ENCODE results near the gene PAFAH1B1.

DNA sequence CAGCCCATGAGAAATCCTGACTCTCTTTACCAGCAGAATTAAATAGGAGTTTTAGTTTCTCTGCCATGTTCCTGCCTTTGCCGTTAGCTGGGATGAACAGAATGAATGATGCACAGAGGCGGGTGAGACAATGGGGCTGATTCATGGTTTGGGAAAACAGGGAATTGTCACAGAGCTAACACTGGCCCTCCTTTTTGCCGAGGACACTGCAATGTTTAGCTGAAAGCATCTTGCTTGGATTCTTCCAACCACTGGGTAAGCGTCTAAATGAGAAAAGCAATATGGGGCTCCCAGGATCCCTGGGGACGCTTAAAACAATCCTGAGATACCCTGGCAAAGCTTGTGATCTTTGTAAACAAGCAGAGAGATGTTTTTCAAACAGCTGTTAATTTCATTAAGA lies 12.8 kb upstream of the PAFAH1B1 start:
- TF ChIP-seq, protein P1, sequence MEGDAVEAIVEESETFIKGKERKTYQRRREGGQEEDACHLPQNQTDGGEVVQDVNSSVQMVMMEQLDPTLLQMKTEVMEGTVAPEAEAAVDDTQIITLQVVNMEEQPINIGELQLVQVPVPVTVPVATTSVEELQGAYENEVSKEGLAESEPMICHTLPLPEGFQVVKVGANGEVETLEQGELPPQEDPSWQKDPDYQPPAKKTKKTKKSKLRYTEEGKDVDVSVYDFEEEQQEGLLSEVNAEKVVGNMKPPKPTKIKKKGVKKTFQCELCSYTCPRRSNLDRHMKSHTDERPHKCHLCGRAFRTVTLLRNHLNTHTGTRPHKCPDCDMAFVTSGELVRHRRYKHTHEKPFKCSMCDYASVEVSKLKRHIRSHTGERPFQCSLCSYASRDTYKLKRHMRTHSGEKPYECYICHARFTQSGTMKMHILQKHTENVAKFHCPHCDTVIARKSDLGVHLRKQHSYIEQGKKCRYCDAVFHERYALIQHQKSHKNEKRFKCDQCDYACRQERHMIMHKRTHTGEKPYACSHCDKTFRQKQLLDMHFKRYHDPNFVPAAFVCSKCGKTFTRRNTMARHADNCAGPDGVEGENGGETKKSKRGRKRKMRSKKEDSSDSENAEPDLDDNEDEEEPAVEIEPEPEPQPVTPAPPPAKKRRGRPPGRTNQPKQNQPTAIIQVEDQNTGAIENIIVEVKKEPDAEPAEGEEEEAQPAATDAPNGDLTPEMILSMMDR (optimal IDR thresholded peaks at IDR 0.05 in 1 of 3, IDR thresholded peaks at IDR 0.05 in 1 of 3, conservative IDR thresholded peaks at IDR 0.05 in 1 of 3; ENCODE audit: extremely low read depth in 1 of 3, insufficient read depth in 2 of 3, low read length in 3 of 3): no peak
- TF ChIP-seq EZH2 (IDR thresholded peaks at IDR 0.05; ENCODE audit: low read length): no peak
